Measurements from ENCODE around the gene KLHL26. TPM values are rescaled to one million over a fixed set of nuclear protein-coding genes. Genes with fewer than 3 reads are reported as not detected.

The KLHL26 gene
- total RNA-seq, 3 donors from 2014 or later (not counting 1 experiment from before 2014, with no cell fraction given) = 8.0 to 11.5 (median 9.6) TPM

DNA sequence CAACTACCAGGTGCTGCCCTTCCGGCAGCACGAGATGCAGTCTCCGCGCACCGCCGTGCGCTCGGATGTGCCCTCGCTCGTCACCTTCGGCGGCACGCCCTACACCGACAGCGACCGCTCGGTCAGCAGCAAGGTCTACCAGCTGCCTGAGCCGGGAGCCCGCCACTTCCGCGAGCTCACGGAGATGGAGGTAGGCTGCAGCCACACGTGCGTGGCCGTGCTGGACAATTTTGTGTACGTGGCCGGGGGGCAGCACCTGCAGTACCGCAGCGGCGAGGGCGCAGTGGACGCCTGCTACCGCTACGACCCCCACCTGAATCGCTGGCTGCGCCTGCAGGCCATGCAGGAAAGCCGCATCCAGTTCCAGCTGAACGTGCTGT lies 31.4 kb downstream of the KLHL26 start:
- H3K36me3 Mint-ChIP-seq = no peaks in the 10 kb centered on the region
- intact Hi-C loops (cut with micrococcal nuclease) = no loop called here
- H3K9me3 Mint-ChIP-seq = no peaks in the 10 kb centered on the region
- no peaks in the 10 kb centered on the region for H3K27me3 Mint-ChIP-seq (ENCODE audit: low read depth in 2 of 2)
- DNase-seq (no peak), ATAC-seq (no peak)
- no peak overlapping the region for H3K4me3 Mint-ChIP-seq
- H3K27me3 ChIP-seq (ENCODE audit: control insufficient read depth, insufficient read depth, low read length) = no peaks in the 10 kb centered on the region
- WGBS (ENCODE audit: insufficient coverage) = 98% methylated on average over 38 of the region's 38 CpGs
- no peak overlapping the region for H3K4me3 ChIP-seq (ENCODE audit: low read length)
- TF ChIP-seq, protein P1, sequence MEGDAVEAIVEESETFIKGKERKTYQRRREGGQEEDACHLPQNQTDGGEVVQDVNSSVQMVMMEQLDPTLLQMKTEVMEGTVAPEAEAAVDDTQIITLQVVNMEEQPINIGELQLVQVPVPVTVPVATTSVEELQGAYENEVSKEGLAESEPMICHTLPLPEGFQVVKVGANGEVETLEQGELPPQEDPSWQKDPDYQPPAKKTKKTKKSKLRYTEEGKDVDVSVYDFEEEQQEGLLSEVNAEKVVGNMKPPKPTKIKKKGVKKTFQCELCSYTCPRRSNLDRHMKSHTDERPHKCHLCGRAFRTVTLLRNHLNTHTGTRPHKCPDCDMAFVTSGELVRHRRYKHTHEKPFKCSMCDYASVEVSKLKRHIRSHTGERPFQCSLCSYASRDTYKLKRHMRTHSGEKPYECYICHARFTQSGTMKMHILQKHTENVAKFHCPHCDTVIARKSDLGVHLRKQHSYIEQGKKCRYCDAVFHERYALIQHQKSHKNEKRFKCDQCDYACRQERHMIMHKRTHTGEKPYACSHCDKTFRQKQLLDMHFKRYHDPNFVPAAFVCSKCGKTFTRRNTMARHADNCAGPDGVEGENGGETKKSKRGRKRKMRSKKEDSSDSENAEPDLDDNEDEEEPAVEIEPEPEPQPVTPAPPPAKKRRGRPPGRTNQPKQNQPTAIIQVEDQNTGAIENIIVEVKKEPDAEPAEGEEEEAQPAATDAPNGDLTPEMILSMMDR (IDR thresholded peaks at IDR 0.05) = no peak
- peaks cover 19% of the 10 kb centered on the region for H3K36me3 ChIP-seq (ENCODE audit: control insufficient read depth, insufficient read depth, low read length)
- H3K27ac Mint-ChIP-seq = no peak overlapping the region
- no peak overlapping the region for H3K27ac ChIP-seq (ENCODE audit: low read length)
- H3K9me3 ChIP-seq (ENCODE audit: control insufficient read depth, insufficient read depth, low read length) = no peaks in the 10 kb centered on the region
- H3K4me1 Mint-ChIP-seq = peaks cover 0 to 10% of the 10 kb centered on the region in 2 donors
- peaks cover 6% of the 10 kb centered on the region for H3K4me1 ChIP-seq (ENCODE audit: control insufficient read depth, insufficient read depth, low read length)

DNA sequence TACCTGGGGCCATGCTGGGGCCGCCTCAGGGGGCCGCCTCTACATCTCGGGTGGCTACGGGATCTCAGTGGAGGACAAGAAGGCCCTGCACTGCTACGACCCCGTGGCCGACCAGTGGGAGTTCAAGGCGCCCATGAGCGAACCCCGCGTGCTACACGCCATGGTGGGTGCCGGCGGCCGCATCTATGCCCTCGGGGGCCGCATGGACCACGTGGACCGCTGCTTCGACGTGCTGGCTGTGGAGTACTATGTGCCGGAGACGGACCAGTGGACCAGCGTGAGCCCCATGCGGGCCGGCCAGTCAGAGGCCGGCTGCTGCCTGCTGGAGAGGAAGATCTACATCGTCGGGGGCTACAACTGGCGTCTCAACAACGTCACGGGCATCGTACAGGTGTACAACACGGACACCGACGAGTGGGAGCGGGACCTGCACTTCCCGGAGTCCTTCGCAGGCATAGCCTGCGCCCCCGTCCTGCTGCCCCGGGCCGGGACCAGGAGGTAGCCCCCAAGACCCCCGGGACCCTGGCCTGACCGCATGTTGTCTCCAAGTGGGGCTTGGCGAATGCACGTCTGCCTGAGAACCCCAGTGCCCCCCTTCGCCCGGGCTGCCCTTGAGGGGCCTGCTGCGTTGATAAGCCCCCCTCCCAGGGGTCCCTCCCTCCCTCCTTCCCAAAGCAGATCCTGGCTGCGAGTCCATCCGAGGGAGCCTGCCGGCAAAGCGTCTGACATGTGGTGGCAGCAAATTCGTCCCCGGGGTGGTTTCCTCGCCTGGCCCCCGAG lies 32.1 kb downstream of the KLHL26 start:
- Mint-ChIP-seq H3K27ac (no peak overlapping the region), H3K4me1 (peaks cover 0 to 3% of the 10 kb centered on the region in 2 donors), H3K36me3 (no peaks in the 10 kb centered on the region), H3K27me3 (ENCODE audit: low read depth in 2 of 2) (no peaks in the 10 kb centered on the region), H3K9me3 (no peaks in the 10 kb centered on the region), H3K4me3 (no peak overlapping the region)
- ATAC-seq = no peak
- Histone ChIP-seq H3K27ac (ENCODE audit: low read length) (no peak overlapping the region), H3K36me3 (ENCODE audit: control insufficient read depth, insufficient read depth, low read length) (peaks cover 19% of the 10 kb centered on the region), H3K4me1 (ENCODE audit: control insufficient read depth, insufficient read depth, low read length) (peaks cover 5% of the 10 kb centered on the region), H3K27me3 (ENCODE audit: control insufficient read depth, insufficient read depth, low read length) (no peaks in the 10 kb centered on the region), H3K4me3 (ENCODE audit: low read length) (no peak overlapping the region), H3K9me3 (ENCODE audit: control insufficient read depth, insufficient read depth, low read length) (no peaks in the 10 kb centered on the region)
- TF ChIP-seq, protein P1 (IDR thresholded peaks at IDR 0.05) = no peak
- 97% methylated on average over 58 of the region's 58 CpGs for WGBS (ENCODE audit: insufficient coverage)
- intact Hi-C loops (cut with micrococcal nuclease) = no loop called here
- no peak for DNase-seq

DNA sequence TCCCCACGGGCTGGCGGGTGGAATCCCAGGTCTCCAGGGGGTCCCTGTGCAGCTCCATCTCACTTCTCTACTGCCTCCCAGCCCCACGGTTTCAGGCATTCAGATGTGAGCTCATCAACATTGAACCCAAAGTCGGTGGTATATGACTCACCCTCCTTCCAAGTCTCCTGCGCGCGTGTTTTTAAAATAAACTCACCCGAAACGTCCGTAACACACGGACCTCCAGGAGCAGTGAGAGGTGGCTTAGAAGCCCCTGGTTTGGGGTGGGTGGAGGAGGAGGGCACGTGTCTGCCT lies 32.6 kb downstream of the KLHL26 start:
- Histone ChIP-seq H3K36me3 (ENCODE audit: control insufficient read depth, insufficient read depth, low read length) (peaks cover 19% of the 10 kb centered on the region), H3K4me3 (ENCODE audit: low read length) (no peak overlapping the region), H3K27ac (ENCODE audit: low read length) (no peak overlapping the region), H3K27me3 (ENCODE audit: control insufficient read depth, insufficient read depth, low read length) (no peaks in the 10 kb centered on the region), H3K4me1 (ENCODE audit: control insufficient read depth, insufficient read depth, low read length) (no peaks in the 10 kb centered on the region), H3K9me3 (ENCODE audit: control insufficient read depth, insufficient read depth, low read length) (no peaks in the 10 kb centered on the region)
- no peak for DNase-seq
- Mint-ChIP-seq H3K27me3 (ENCODE audit: low read depth in 2 of 2) (no peaks in the 10 kb centered on the region), H3K4me3 (no peak overlapping the region), H3K36me3 (no peaks in the 10 kb centered on the region), H3K9me3 (no peaks in the 10 kb centered on the region), H3K27ac (no peak overlapping the region), H3K4me1 (no peaks in the 10 kb centered on the region)
- intact Hi-C loops (cut with micrococcal nuclease) = no loop called here
- TF ChIP-seq, protein P1 (IDR thresholded peaks at IDR 0.05) = no peak
- no peak for ATAC-seq
- 98% methylated on average over 12 of the region's 12 CpGs for WGBS (ENCODE audit: insufficient coverage)

DNA sequence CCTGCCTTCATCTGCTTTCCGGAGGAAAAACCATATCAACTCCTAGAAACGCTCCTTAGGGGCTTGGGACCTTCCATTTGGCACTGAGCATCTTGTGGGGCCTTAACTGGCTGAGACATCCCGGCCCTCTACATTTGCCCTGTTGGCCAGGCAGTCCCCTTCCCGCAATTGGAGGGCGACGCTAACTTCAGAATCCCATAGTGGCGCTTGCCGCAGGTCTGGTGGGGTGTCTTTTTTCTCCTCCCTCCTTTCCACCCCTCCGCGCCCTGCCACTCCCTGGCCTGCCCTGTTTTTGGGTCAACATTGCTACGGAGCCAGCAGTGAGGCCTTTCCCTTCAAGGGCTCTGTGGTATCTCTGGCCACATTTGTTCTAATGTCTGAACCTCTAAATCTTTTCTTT lies 33.1 kb downstream of the KLHL26 start:
- WGBS (ENCODE audit: insufficient coverage) = 93% methylated on average over 11 of the region's 11 CpGs
- H3K4me3 Mint-ChIP-seq = no peak overlapping the region
- no peaks in the 10 kb centered on the region for H3K4me1 ChIP-seq (ENCODE audit: control insufficient read depth, insufficient read depth, low read length)
- intact Hi-C loops (cut with micrococcal nuclease) = no loop called here
- H3K36me3 ChIP-seq (ENCODE audit: control insufficient read depth, insufficient read depth, low read length) = peaks cover 19% of the 10 kb centered on the region
- no peaks in the 10 kb centered on the region for H3K9me3 ChIP-seq (ENCODE audit: control insufficient read depth, insufficient read depth, low read length)
- H3K27ac Mint-ChIP-seq = no peak overlapping the region
- H3K36me3 Mint-ChIP-seq = no peaks in the 10 kb centered on the region
- no peaks in the 10 kb centered on the region for H3K27me3 Mint-ChIP-seq (ENCODE audit: low read depth in 2 of 2)
- TF ChIP-seq, protein P1 (IDR thresholded peaks at IDR 0.05) = no peak
- H3K27me3 ChIP-seq (ENCODE audit: control insufficient read depth, insufficient read depth, low read length) = no peaks in the 10 kb centered on the region
- H3K27ac ChIP-seq (ENCODE audit: low read length) = no peak overlapping the region
- H3K9me3 Mint-ChIP-seq = no peaks in the 10 kb centered on the region
- no peak overlapping the region for H3K4me3 ChIP-seq (ENCODE audit: low read length)
- H3K4me1 Mint-ChIP-seq = no peaks in the 10 kb centered on the region
- DNase-seq (no peak), ATAC-seq (no peak)
